GM15510 (cell line): ENCODE results near the gene HSPBP1.

Source experiments
- POLR2A ChIP-seq: IDR thresholded peaks from 3 replicates; pipeline ENCODE4 v1.6.1; 2011; ENCODE audit warnings: borderline replicate concordance; ENCODE audit not compliant: insufficient read length; ENCODE audit errors: extremely low read depth

HSPBP1 gene

DNA sequence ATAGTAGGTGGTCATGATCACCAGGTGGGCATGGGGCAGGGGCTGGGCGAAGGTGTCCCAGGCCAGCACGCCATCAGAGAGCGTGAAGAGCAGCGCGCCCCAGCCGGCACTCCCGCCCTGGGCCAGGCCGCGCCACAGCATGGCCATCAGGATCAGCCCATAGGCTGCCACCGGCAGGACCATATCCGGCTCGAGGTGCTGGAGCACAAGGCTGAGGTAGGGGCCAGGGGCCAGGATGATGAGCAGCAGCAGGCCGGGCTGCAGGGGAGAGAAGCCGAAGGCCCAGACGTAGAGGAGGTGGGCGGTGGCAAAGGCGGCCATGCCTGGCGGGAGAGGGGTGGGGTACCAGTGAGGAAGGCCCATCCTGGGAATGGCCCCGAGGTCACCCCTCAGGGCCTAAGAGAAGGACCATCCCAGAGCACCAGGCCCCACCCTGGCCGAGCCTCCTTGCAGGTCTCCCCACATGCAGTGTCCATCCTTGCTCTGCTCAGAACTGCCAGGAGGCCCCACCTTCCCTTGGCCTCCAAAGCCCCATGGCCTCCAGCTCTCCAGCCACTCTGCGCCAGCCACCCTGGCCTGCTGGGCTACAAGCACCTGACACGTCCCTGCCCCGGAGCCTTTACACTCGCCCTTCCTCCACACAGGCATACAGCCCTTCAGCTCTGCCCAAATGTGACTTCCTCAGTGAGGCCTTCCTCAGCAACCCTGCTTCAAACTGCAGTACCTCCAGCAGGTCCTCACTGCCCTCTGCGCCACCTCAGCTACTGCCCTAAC lies 52.5 kb downstream of the HSPBP1 start:
- peak; percentile 6 for TF ChIP-seq POLR2A

DNA sequence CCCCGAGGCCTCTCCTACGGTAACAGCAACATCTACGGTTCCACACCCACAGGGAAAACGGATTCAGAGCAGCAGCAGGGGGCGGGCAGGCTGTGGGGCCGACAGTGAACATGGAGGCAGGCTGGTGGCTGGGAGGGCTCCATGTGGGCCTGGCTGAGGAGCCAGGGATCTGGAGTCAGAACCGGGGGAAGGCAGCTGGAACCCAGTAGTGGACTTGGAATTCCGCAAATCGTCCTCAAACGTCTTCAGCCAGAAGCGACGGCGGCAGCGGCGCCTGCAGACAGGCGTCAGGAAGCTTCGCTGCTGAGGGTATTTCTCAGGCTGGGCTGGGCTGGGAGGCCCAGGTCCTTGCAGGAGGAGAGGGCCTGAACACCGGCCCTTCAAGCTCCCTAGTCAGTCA lies 53.1 kb downstream of the HSPBP1 start:
- TF ChIP-seq POLR2A, result no peak

- TF ChIP-seq POLR2A, result no peak
These were observed 53.6 kb downstream of the HSPBP1 start for GRCh38 chr19:55226273-55226672.

GRCh38 chr19:55225415-55225958 lies 54.4 kb downstream of the HSPBP1 start:
- TF ChIP-seq POLR2A, result no peak

- TF ChIP-seq POLR2A, result no peak
These were observed 55.8 kb downstream of the HSPBP1 start for GRCh38 chr19:55224038-55224665.

- no peak for TF ChIP-seq POLR2A
These were observed 56.4 kb downstream of the HSPBP1 start for GRCh38 chr19:55223291-55224037.

- no peak for TF ChIP-seq POLR2A
These were observed 59.4 kb downstream of the HSPBP1 start for GRCh38 chr19:55220525-55220924.

- TF ChIP-seq POLR2A, result no peak
These were observed 63.3 kb downstream of the HSPBP1 start for GRCh38 chr19:55216461-55217198.

GRCh38 chr19:55213547-55213946 lies 66.4 kb downstream of the HSPBP1 start:
- no peak for TF ChIP-seq POLR2A

DNA sequence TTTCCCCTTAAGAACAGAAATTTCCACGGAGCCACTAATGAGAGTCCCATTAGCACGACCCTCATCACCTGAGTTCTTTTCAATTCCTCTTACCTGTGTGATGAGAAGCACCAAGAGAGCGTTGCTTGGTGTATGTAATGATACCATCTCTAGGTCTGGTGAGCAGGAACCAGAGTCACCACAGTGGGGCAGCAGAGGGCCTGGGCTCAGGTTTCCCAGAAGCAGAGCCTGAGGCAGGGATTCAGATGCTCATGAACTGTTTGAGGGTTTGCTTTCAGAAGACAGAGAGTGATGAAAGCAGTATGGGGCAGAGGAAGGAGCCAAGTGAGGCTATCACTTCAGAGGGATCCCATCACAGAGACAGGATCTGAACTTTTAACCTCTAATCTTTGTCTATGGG lies 67.5 kb downstream of the HSPBP1 start:
- TF ChIP-seq POLR2A, result no peak
